Measurements from ENCODE around the gene ACBD6.

The ACBD6 gene

GRCh38 chr1:180515364-180515763 is 13.0 kb upstream of the ACBD6 start:
- no peaks in the 10 kb centered on the region for H3K4me1 Mint-ChIP-seq
- no peak overlapping the region for H3K27ac Mint-ChIP-seq
- no peaks in the 10 kb centered on the region for H3K36me3 Mint-ChIP-seq
- H3K27me3 Mint-ChIP-seq = peaks cover 10 to 17% of the 10 kb centered on the region in 2 donors
- no peak overlapping the region for H3K4me3 Mint-ChIP-seq
- DNase-seq (no peak), ATAC-seq (replicated peaks) (no peak)
- H3K9me3 Mint-ChIP-seq = no peaks in the 10 kb centered on the region

GRCh38 chr1:180513531-180513930 is 11.2 kb upstream of the ACBD6 start:
- Mint-ChIP-seq H3K27ac (no peak overlapping the region), H3K36me3 (no peaks in the 10 kb centered on the region), H3K9me3 (no peaks in the 10 kb centered on the region), H3K4me3 (no peak overlapping the region), H3K4me1 (no peaks in the 10 kb centered on the region), H3K27me3 (peaks cover 10 to 13% of the 10 kb centered on the region in 2 donors)
- DNase-seq (no peak), ATAC-seq (replicated peaks) (no peak)

- no peak for ATAC-seq (replicated peaks)
- Mint-ChIP-seq H3K9me3 (no peaks in the 10 kb centered on the region), H3K4me3 (no peak overlapping the region)
These were observed 8.5 kb upstream of the ACBD6 start for GRCh38 chr1:180510882-180511281.

GRCh38 chr1:180508725-180509097 is 6.3 kb upstream of the ACBD6 start:
- no peaks in the 10 kb centered on the region for H3K36me3 Mint-ChIP-seq
- no peaks in the 10 kb centered on the region for H3K9me3 Mint-ChIP-seq
- no peak for ATAC-seq (replicated peaks)
- no peak overlapping the region for H3K27ac Mint-ChIP-seq
- DNase-seq = no peak
- no peaks in the 10 kb centered on the region for H3K4me1 Mint-ChIP-seq
- peaks cover 10 to 13% of the 10 kb centered on the region in 2 donors for H3K27me3 Mint-ChIP-seq
- no peak overlapping the region for H3K4me3 Mint-ChIP-seq

More at GRCh38 chr1:180510882-180511281, 8.5 kb upstream of the ACBD6 start:
- H3K27me3 Mint-ChIP-seq = peaks cover 10 to 13% of the 10 kb centered on the region in 2 donors
- no peak overlapping the region for H3K27ac Mint-ChIP-seq
- H3K36me3 Mint-ChIP-seq = no peaks in the 10 kb centered on the region
- no peaks in the 10 kb centered on the region for H3K4me1 Mint-ChIP-seq
- DNase-seq = no peak

- Mint-ChIP-seq H3K27me3 (peaks cover 10 to 13% of the 10 kb centered on the region in 2 donors), H3K36me3 (no peaks in the 10 kb centered on the region), H3K4me3 (no peak overlapping the region), H3K27ac (peak overlapping the region; percentile 16), H3K4me1 (peaks cover 5 to 6% of the 10 kb centered on the region in 2 donors), H3K9me3 (no peaks in the 10 kb centered on the region)
- no peak for ATAC-seq (replicated peaks)
- no peak for DNase-seq
These were observed 5.7 kb upstream of the ACBD6 start for GRCh38 chr1:180507795-180508724.

GRCh38 chr1:180505732-180506335 is 3.5 kb upstream of the ACBD6 start:
- Mint-ChIP-seq H3K4me1 (peaks cover 11 to 24% of the 10 kb centered on the region in 2 donors), H3K27ac (no peak overlapping the region), H3K27me3 (no peaks in the 10 kb centered on the region), H3K4me3 (no peak overlapping the region), H3K9me3 (no peaks in the 10 kb centered on the region), H3K36me3 (peaks cover 3 to 8% of the 10 kb centered on the region in 2 donors)
- DNase-seq = no peak
- no peak for ATAC-seq (replicated peaks)

- ATAC-seq (replicated peaks) (no peak), DNase-seq (no peak)
- H3K4me3 Mint-ChIP-seq = no peak overlapping the region
- H3K27me3 Mint-ChIP-seq = no peaks in the 10 kb centered on the region
- H3K36me3 Mint-ChIP-seq = peaks cover 3 to 8% of the 10 kb centered on the region in 2 donors
- H3K27ac Mint-ChIP-seq = no peak overlapping the region
- H3K4me1 Mint-ChIP-seq = peaks cover 13 to 27% of the 10 kb centered on the region in 2 donors
- no peaks in the 10 kb centered on the region for H3K9me3 Mint-ChIP-seq
These were observed 1.8 kb upstream of the ACBD6 start for GRCh38 chr1:180504186-180504585.

- H3K27ac Mint-ChIP-seq = peak overlapping the region; percentile 99
- DNase-seq (no peak), ATAC-seq (replicated peaks) (no peak)
- H3K4me3 Mint-ChIP-seq = peak overlapping the region; percentile 97 to 98
- peaks cover 13 to 27% of the 10 kb centered on the region in 2 donors for H3K4me1 Mint-ChIP-seq
- H3K27me3 Mint-ChIP-seq = no peaks in the 10 kb centered on the region
- no peaks in the 10 kb centered on the region for H3K9me3 Mint-ChIP-seq
- H3K36me3 Mint-ChIP-seq = peaks cover 3 to 8% of the 10 kb centered on the region in 2 donors
These were observed 994 bp upstream of the ACBD6 start for GRCh38 chr1:180503280-180503862.

- ATAC-seq (replicated peaks) = peak; percentile 41 to 44
- peaks cover 13 to 27% of the 10 kb centered on the region in 2 donors for H3K4me1 Mint-ChIP-seq
- peak overlapping the region; percentile 99 for H3K27ac Mint-ChIP-seq
- peaks cover 3 to 8% of the 10 kb centered on the region in 2 donors for H3K36me3 Mint-ChIP-seq
- DNase-seq = no peak
- no peaks in the 10 kb centered on the region for H3K9me3 Mint-ChIP-seq
- H3K27me3 Mint-ChIP-seq = no peaks in the 10 kb centered on the region
- peak overlapping the region; percentile 97 to 98 for H3K4me3 Mint-ChIP-seq
These were observed 464 bp downstream of the ACBD6 start for GRCh38 chr1:180501865-180502360.

GRCh38 chr1:180500689-180501088 is 1.7 kb downstream of the ACBD6 start:
- Mint-ChIP-seq H3K9me3 (no peaks in the 10 kb centered on the region), H3K36me3 (peaks cover 7 to 14% of the 10 kb centered on the region in 2 donors), H3K4me3 (peak overlapping the region; percentile 21 to 41), H3K27me3 (no peaks in the 10 kb centered on the region), H3K27ac (peak overlapping the region; percentile 56), H3K4me1 (peaks cover 16 to 34% of the 10 kb centered on the region in 2 donors)
- no peak for ATAC-seq (replicated peaks)
- DNase-seq = no peak

- H3K36me3 Mint-ChIP-seq = peaks cover 12 to 24% of the 10 kb centered on the region in 2 donors
- no peaks in the 10 kb centered on the region for H3K27me3 Mint-ChIP-seq
- DNase-seq (no peak), ATAC-seq (replicated peaks) (no peak)
- H3K4me1 Mint-ChIP-seq = peaks cover 18 to 42% of the 10 kb centered on the region in 2 donors
- no peak overlapping the region for H3K27ac Mint-ChIP-seq
- H3K4me3 Mint-ChIP-seq = no peak overlapping the region
- H3K9me3 Mint-ChIP-seq = no peaks in the 10 kb centered on the region
These were observed 3.8 kb downstream of the ACBD6 start for GRCh38 chr1:180498594-180498993.

- Mint-ChIP-seq H3K4me3 (no peak overlapping the region), H3K9me3 (no peaks in the 10 kb centered on the region), H3K27me3 (no peaks in the 10 kb centered on the region), H3K27ac (no peak overlapping the region), H3K36me3 (peaks cover 16 to 29% of the 10 kb centered on the region in 2 donors), H3K4me1 (peaks cover 15 to 41% of the 10 kb centered on the region in 2 donors)
- no peak for ATAC-seq (replicated peaks)
- DNase-seq = no peak
These were observed 4.6 kb downstream of the ACBD6 start for GRCh38 chr1:180497826-180498225.

- no peak overlapping the region for H3K27ac Mint-ChIP-seq
These were observed 8.0 kb downstream of the ACBD6 start for GRCh38 chr1:180494370-180494769.

GRCh38 chr1:180489976-180490375 is 12.4 kb downstream of the ACBD6 start:
- Mint-ChIP-seq H3K27me3 (no peaks in the 10 kb centered on the region), H3K27ac (no peak overlapping the region), H3K4me1 (peaks cover 6 to 16% of the 10 kb centered on the region in 2 donors), H3K9me3 (no peaks in the 10 kb centered on the region), H3K36me3 (peaks cover 28 to 41% of the 10 kb centered on the region in 2 donors), H3K4me3 (no peak overlapping the region)
- DNase-seq (no peak), ATAC-seq (replicated peaks) (no peak)

More at GRCh38 chr1:180494370-180494769, 8.0 kb downstream of the ACBD6 start:
- DNase-seq (no peak), ATAC-seq (replicated peaks) (no peak)
- no peak overlapping the region for H3K4me3 Mint-ChIP-seq
- no peaks in the 10 kb centered on the region for H3K9me3 Mint-ChIP-seq
- no peaks in the 10 kb centered on the region for H3K27me3 Mint-ChIP-seq
- H3K4me1 Mint-ChIP-seq = peaks cover 6 to 25% of the 10 kb centered on the region in 2 donors
- peaks cover 17 to 25% of the 10 kb centered on the region in 2 donors for H3K36me3 Mint-ChIP-seq

Measured in stimulated activated naive B cell treated with anti-CD40 and anti-IgM and Interleukin-4, amounts not matched to agents 10 μg/mL and 1 μg/mL and 100 μg/mL, for 72 hours (primary cell).